ENCODE data around the gene KDF1. TPM values are rescaled to one million over a fixed set of nuclear protein-coding genes. Genes with fewer than 3 reads are reported as not detected.

Gene KDF1
- total and polyA plus RNA-seq, 2 of the 13 experiments (the other 11 are each of a cell fraction or from before 2014, with no cell fraction given) = 1.9 to 4.9 TPM

GRCh38 chr1:26913754-26914619, 46.3 kb downstream of the KDF1 start, which contains the start of gene NR0B2 (continued):
- TF ChIP-seq PRDM15 (CRISPR knock-in tag; IDR thresholded peaks at IDR 0.05) = no peak; the same call in 1 of the 2 replicates
- TF ChIP-seq SPEN (CRISPR knock-in tag; IDR thresholded peaks at IDR 0.05; ENCODE audit: low read depth) = peak; percentile 83
- TF ChIP-seq ZNF142 (CRISPR knock-in tag; IDR thresholded peaks at IDR 0.05) = no peak
- TF ChIP-seq PAXIP1 (CRISPR knock-in tag; conservative IDR thresholded peaks at IDR 0.05) = peak; percentile 99
- 0 out of 2 replicates have a peak, but pooled peaks have one; percentile 9 for TF ChIP-seq TMF1 (CRISPR knock-in tag; IDR thresholded peaks at IDR 0.05; ENCODE audit: low read depth)
- peak; percentile 26 for TF ChIP-seq SMYD3 (CRISPR knock-in tag; IDR thresholded peaks at IDR 0.05)
- TF ChIP-seq GPBP1L1 (CRISPR knock-in tag; IDR thresholded peaks at IDR 0.05) = no peak
- TF ChIP-seq ZNF607 (CRISPR knock-in tag; IDR thresholded peaks at IDR 0.05; ENCODE audit: borderline replicate concordance) = peak; percentile 83; the same call in 1 of the 2 replicates
- TF ChIP-seq ZZZ3 (CRISPR knock-in tag; IDR thresholded peaks at IDR 0.05; ENCODE audit: borderline replicate concordance) = no peak; the same call in 1 of the 2 replicates
- TF ChIP-seq ZSCAN29 (CRISPR knock-in tag; conservative IDR thresholded peaks at IDR 0.05) = peak; percentile 86
